SKM-1 treated with dmso at 0.1 percent for 144 hours (cell line): Measurements from ENCODE around the gene FOXJ1.

ENCODE experiments used
- DNase-seq: peaks from one replicate; lab custom pipeline; 2025; ENCODE audit not compliant: unreplicated experiment; lab: John Stamatoyannopoulos, UW

The FOXJ1 gene

GRCh38 chr17:76092526-76093413 is 48.3 kb downstream of the FOXJ1 start:
- no peak for DNase-seq

- no peak for DNase-seq
Observed at GRCh38 chr17:76091526-76092286, 49.3 kb downstream of the FOXJ1 start.

GRCh38 chr17:76090517-76091129 is 50.4 kb downstream of the FOXJ1 start:
- no peak for DNase-seq

- DNase-seq = no peak
Observed at GRCh38 chr17:76089680-76090516, 51.1 kb downstream of the FOXJ1 start.

- DNase-seq = no peak
Observed at GRCh38 chr17:76088868-76089576, 52.0 kb downstream of the FOXJ1 start.

- DNase-seq = no peak
Observed at GRCh38 chr17:76088041-76088867, 52.8 kb downstream of the FOXJ1 start.

GRCh38 chr17:76087531-76087930 is 53.5 kb downstream of the FOXJ1 start:
- DNase-seq = no peak

GRCh38 chr17:76086384-76086783 is 54.7 kb downstream of the FOXJ1 start:
- DNase-seq = no peak
